ENCODE measurements around the gene HDAC4.
A peak's percentile ranks its signal among the peaks of the same experiment; 100 is the strongest.

The HDAC4 gene

GRCh38 chr2:239036819-239037558, 363.8 kb downstream of the HDAC4 start:
- no peak for ATAC-seq
- peak overlapping the region in 1 of 2 donors; percentile 30 for H3K27ac Mint-ChIP-seq
- no peak for DNase-seq
- H3K27me3 Mint-ChIP-seq, result peaks cover 18% of the 10 kb centered on the region
- no peak overlapping the region for H3K4me3 Mint-ChIP-seq
- H3K4me1 Mint-ChIP-seq, result no peaks in the 10 kb centered on the region
- no peaks in the 10 kb centered on the region for H3K9me3 Mint-ChIP-seq

DNA sequence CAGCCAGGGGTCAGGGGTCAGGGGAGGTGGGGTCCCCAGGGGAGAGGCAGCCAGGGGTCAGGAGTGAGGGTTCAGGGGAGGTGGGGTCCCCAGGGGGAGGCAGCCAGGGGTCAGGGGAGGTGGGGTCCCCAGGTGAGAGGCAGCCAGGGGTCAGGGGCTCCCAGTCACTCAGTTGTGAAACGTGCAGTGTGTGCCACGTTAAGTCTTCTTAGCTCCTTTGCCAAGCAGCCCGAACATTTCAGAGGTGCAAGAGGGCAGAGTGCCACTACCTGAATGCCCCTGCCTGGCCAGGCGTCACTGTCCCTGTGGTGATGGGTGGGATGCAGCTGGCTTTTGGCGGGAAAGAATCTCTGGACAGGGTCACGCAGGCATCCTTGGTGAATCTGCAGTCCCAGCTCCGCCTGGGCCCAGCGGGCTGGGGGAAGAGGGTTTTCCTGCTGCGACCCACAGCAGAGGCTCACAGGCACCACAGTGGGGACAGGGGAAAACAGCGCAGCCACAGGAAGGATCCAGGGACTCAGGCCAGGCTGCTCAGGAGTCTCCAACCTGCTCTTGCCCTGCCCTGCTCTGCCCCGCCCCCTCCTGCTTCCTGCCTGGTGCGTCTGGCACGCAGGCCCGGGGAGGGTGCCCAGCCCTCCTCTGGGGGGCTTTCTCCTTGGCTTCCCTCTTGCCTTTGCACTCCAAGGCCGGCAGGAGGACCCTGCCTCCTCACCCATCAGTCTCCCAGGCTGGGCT, 364.7 kb downstream of the HDAC4 start:
- H3K27me3 Mint-ChIP-seq, result peaks cover 25% of the 10 kb centered on the region
- no peak overlapping the region for H3K4me3 Mint-ChIP-seq
- no peaks in the 10 kb centered on the region for H3K4me1 Mint-ChIP-seq
- DNase-seq, result no peak
- H3K9me3 Mint-ChIP-seq, result no peaks in the 10 kb centered on the region
- no peak overlapping the region for H3K27ac Mint-ChIP-seq
- peak; percentile 45 for ATAC-seq

DNA sequence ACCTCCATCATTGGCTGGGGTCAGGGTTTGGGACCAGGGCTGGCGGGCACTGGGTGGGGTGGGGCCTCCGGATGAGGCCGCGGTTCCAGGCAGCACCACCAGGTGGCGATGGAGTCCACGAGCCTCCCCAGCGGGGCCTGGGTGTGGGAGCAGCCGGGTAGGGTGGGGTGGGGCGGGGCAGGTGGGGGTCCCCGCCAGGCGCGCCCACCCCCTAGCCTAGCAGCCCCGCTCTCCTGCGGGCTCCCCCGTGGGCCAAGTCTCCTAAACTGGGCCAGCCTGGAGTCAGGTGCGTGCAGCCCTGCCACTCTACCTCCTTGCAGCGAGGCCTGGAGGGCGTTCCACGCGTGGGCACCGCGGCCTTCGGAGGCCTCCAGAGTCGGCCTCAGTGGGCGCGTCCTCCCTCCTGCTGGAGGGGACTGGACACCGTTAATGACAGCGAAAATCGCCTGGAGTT, 365.4 kb downstream of the HDAC4 start:
- DNase-seq (peak; percentile 63 to 71), ATAC-seq (peak; percentile 78)

DNA sequence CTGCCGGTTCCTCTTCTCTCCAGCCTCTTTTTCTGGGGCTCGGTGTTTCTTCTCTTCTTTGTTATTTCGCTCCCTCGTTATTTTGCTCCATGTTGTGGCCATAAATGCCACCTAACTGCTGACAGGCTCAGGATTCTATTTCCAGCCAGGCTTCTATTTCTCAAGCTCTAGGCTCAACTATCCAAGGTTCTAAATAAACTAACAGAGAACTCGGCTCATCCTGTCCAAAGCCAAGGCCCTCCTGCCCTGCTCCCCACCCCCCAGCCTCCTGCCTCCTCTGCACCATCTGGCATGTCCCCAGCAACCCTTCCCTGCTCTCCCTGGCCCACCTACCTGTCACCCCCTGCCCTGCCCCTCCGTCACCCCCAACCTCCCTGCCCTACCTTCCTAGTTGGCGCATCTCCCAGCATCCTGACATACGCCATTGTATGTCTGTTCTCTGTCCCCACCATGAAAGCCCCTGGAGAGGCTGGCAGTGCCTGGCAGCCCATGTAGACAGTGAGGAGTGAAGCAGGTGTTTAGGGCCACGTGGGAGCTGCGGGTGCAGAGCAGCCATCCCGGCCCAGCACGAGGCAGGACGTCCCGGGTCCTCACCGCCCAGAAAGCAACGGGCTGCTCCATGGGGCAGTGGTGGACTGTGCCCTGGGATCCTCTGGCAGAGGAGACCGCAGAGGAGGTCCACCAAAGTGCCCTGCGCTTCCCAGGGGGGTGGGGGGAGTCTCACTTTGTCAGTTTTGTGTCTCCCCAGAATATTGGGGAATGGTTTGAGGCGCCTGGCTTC, 366.1 kb downstream of the HDAC4 start:
- ATAC-seq, result no peak

More for the DNA sequence above, 365.4 kb downstream of the HDAC4 start:
- Mint-ChIP-seq H3K9me3 (no peaks in the 10 kb centered on the region), H3K27ac (no peak overlapping the region), H3K4me1 (no peaks in the 10 kb centered on the region), H3K27me3 (peaks cover 30% of the 10 kb centered on the region), H3K4me3 (no peak overlapping the region)

DNA sequence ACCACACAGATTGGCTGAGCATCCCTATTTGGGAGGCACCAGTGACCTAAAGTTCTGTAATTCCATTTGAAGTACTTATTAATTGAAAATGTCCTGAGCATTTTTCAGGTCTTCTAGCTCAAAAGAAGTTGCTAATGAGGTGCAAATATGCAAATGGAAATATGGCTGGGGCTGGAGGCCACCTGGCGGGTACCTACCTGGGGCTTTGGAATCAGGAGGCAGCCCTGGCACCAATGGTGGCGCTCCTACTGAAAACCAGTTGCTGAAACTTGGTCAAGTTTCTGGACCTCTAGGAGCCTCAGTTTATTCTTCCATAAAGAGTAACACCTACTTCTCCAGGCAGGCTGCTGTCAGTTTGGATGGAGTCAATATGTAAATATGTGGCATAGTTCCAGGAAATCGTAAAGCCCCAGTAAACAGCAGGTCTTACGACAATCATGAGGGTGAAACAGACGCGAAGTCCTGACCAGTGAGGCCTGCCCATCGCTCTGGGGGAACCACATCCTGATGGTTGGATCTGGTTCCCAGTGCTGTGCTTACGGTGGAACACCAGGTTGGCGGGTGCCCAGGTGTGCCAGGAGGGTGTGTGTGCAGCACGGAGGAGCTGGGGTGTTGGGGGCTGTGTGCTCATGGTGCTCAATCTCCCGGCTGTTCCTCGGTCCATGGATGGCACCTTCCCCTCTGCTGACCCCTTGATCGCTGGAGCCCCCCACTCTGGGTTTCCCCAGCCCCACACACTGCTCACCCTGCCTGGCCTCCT, 366.8 kb downstream of the HDAC4 start:
- DNase-seq (no peak), ATAC-seq (no peak)
- no peak overlapping the region for H3K4me3 Mint-ChIP-seq
- no peaks in the 10 kb centered on the region for H3K4me1 Mint-ChIP-seq
- peaks cover 44% of the 10 kb centered on the region for H3K27me3 Mint-ChIP-seq
- no peak overlapping the region for H3K27ac Mint-ChIP-seq
- no peaks in the 10 kb centered on the region for H3K9me3 Mint-ChIP-seq

More for the DNA sequence above, 366.1 kb downstream of the HDAC4 start:
- Mint-ChIP-seq H3K27me3 (peaks cover 36% of the 10 kb centered on the region), H3K27ac (no peak overlapping the region), H3K4me1 (no peaks in the 10 kb centered on the region), H3K9me3 (no peaks in the 10 kb centered on the region), H3K4me3 (no peak overlapping the region)
- no peak for DNase-seq

DNA sequence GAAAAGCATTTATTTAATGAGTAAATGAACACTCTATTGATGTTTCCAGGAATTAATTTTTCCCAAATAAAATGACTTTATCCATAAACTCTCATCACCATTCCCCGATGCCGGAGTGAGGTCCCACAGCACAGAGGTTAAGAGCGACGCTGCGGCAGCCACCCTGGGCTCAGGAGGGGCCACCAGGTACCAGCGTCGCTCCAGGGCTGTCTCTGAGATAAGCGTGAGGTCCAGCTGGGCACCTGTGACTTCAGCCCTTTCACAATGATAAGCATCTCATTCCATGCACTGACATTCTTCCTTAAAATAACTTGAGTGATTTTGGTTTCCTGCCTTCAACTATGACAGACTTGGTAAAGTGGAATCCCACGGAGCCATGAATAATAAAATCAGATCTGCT, 370.9 kb downstream of the HDAC4 start:
- Mint-ChIP-seq H3K27me3 (peaks cover 64% of the 10 kb centered on the region), H3K9me3 (no peaks in the 10 kb centered on the region), H3K4me1 (no peaks in the 10 kb centered on the region), H3K4me3 (no peak overlapping the region), H3K27ac (no peak overlapping the region)
- no peak for DNase-seq
- ATAC-seq, result no peak

DNA sequence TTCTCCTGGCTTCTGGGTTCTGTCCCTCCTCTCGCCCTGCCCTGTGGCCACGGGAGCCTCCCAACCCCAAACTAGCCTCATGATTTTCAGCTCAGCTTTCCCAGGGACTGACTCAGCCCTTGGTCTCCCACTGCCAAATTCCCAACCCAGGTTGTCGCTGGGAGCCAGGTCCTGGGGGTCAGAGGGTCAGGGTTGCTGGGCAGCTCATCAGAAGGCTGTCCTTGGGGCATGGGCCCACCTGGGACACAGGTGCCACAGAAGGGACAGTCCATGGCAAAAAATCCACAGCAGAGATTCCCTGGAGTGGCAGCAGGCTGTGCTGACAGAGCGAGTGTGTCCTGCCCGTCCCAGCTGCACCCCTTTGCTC, 372.6 kb downstream of the HDAC4 start:
- Mint-ChIP-seq H3K9me3 (no peaks in the 10 kb centered on the region), H3K4me3 (no peak overlapping the region), H3K27ac (peak overlapping the region in 1 of 2 donors; percentile 79), H3K4me1 (no peaks in the 10 kb centered on the region), H3K27me3 (peaks cover 68% of the 10 kb centered on the region)
- no peak for ATAC-seq
- no peak for DNase-seq

DNA sequence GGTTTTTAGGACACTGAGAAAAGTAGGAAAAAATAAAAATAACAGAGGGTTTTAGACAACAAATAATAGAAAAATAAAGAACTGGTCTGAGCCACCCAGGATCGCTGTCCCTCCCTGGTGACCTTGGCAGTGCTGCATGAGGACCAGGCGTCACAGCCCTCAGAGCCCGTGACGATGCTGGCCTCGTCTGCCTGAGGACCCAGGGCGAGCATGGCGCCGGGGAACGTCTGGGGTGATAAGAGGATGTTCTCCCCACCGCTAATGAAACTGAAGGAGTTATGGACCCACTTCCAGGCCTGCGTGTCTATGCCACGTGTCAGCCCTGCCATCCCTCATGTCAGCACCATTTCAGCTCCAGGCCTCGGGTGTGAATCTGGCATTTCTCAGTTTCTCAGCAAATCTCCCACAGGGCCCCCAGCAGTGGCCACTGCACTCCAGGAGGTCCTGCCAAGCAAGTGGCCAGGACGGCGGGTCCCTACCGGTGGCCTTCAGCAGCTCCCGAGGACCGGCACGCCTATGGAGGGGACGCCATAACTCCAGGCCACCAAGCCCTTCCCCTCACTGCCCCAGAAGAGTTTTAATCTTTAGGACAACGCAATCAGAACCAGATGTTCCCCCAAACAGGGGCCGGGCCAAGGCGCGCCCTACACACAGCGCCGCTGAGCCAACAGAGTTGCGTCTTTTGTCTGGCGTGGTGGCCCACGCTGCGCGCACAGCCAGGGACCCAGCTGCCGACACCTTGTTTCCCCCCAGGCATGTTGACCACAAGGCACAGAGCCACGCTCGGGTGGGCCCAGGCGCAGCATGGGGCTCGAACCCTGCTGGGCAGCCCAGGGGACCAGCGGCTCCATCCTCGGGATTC, 373.2 kb downstream of the HDAC4 start:
- Mint-ChIP-seq H3K9me3 (no peaks in the 10 kb centered on the region), H3K4me1 (no peaks in the 10 kb centered on the region), H3K4me3 (no peak overlapping the region), H3K27ac (no peak overlapping the region), H3K27me3 (peaks cover 72% of the 10 kb centered on the region)
- DNase-seq, result no peak
- ATAC-seq, result no peak

- Mint-ChIP-seq H3K4me1 (no peaks in the 10 kb centered on the region), H3K9me3 (no peaks in the 10 kb centered on the region), H3K4me3 (no peak overlapping the region), H3K27ac (no peak overlapping the region), H3K27me3 (peaks cover 69% of the 10 kb centered on the region)
- ATAC-seq (no peak), DNase-seq (no peak)
Measured at GRCh38 chr2:239026711-239027361, 374.0 kb downstream of the HDAC4 start.

DNA sequence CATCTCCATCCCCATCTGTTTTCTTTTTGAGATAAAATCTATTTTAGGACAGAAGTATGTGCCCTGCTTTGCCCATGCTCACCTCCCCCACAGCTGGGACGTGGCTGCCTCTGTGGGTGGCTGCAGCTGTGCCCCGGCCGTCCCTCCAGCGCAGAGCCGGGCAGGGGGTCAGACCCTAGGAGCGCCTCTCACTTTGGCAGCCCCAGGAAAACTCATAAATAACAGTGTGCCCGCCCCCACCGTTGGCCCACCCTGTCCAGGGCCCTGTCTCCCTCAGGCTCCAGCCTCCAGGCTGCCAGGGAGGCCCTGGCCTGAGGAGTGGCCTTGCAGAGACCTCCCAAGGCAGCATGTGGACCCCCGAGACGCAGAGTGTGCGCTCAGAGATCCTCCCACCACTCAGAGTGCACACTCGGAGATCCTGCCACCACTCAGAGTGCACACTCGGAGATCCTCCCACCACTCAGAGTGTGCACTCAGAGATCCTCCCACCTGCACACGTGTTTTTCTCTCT, 374.8 kb downstream of the HDAC4 start:
- Mint-ChIP-seq H3K27me3 (peaks cover 63% of the 10 kb centered on the region), H3K4me1 (no peaks in the 10 kb centered on the region), H3K4me3 (no peak overlapping the region), H3K9me3 (no peaks in the 10 kb centered on the region), H3K27ac (no peak overlapping the region)
- DNase-seq (no peak), ATAC-seq (no peak)

DNA sequence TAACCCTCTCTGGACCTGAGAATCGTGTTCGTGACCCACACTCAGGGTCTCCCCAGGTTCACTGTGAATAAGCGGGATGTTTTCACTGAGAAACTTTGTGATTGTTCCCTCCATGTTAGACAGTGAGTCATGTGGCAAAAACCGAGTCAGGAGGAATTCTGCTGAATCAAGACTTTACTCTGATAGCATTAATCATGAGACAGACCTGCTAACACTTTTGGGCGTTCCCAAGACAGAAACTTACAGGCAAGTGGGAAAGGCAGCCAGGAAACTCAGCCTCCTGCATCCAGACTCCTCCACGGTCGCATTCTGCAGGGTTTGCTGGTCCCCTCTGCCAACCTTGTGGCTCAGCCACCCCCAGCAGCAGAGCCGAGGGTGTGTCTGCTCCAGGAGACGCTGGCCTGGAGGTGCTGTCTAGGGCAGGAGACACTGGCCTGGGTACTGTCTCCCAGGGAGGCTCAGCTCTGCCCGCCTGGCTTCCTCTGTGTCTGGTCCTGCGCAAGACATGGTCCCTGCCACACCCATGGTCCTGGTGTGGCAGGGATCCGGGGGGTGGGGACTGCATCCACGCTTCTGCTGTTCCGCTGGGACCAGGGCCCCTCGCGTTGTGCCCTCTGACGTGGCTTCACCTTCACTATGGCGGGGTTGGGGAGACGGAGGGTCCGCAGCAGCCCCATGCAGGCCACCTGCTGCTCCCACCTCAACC, 375.6 kb downstream of the HDAC4 start:
- no peak for ATAC-seq

DNA sequence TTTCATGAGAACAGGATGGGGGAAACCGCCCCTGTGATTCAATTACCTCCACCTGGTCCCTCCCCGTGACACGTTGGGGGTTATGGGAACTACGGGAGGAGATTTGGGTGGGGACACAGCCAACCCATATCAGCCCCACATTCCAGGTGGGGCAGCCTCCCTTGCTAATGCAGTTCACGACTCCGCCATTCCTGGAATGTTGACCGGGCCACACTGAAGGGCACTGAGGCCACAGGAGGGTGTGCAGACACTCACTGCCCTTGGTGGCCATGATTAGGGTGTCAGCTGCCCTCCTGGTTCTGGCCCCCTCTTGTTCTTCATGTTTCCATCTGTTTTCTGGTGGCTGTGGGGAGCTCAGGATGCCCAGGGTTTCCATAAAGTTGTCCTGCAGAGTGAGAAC, 376.6 kb downstream of the HDAC4 start:
- H3K9me3 Mint-ChIP-seq, result no peaks in the 10 kb centered on the region

More for the DNA sequence above, 375.6 kb downstream of the HDAC4 start:
- no peak for DNase-seq
- Mint-ChIP-seq H3K27me3 (peaks cover 57% of the 10 kb centered on the region), H3K4me1 (no peaks in the 10 kb centered on the region), H3K9me3 (no peaks in the 10 kb centered on the region), H3K27ac (no peak overlapping the region), H3K4me3 (no peak overlapping the region)

GRCh38 chr2:239022437-239023260, 378.2 kb downstream of the HDAC4 start:
- H3K27ac Mint-ChIP-seq, result no peak overlapping the region
- no peak overlapping the region for H3K4me3 Mint-ChIP-seq
- no peaks in the 10 kb centered on the region for H3K4me1 Mint-ChIP-seq
- DNase-seq, result no peak
- peaks cover 33% of the 10 kb centered on the region for H3K27me3 Mint-ChIP-seq
- no peaks in the 10 kb centered on the region for H3K9me3 Mint-ChIP-seq
- ATAC-seq, result no peak

More for the DNA sequence above, 376.6 kb downstream of the HDAC4 start:
- peaks cover 47% of the 10 kb centered on the region for H3K27me3 Mint-ChIP-seq
- no peak overlapping the region for H3K27ac Mint-ChIP-seq
- ATAC-seq, result no peak
- no peak for DNase-seq
- no peaks in the 10 kb centered on the region for H3K4me1 Mint-ChIP-seq
- H3K4me3 Mint-ChIP-seq, result no peak overlapping the region

All from stimulated activated naive CD8-positive, alpha-beta T cell treated with anti-CD3 and anti-CD28 coated beads, Interleukin-15, amount 100 ng/mL, for 72 hours (primary cell).